Vagina (tissue), 2 donors: Measurements from ENCODE around the gene PGLYRP3. TPM values are rescaled to one million over a fixed set of nuclear protein-coding genes. Genes with fewer than 3 reads are reported as not detected.

ENCODE experiments used
- DNase-seq, 2 donors: peaks; one replicate each; pipeline ENCODE4 v3.0.0-alpha.2; 2017; ENCODE audit errors: extremely low spot score in 2 of 2
- H3K27ac ChIP-seq: fragments of 200-600 bp; sonication (generic); one replicate; pipeline ENCODE4 v1.5.1; 2019
- H3K27me3 ChIP-seq: fragments of 200-600 bp; sonication (generic); one replicate; pipeline ENCODE4 v1.5.1; 2019
- H3K36me3 ChIP-seq, 2 donors: fragments of 200-600 bp; sonication (generic); one replicate each; pipeline ENCODE4 v1.5.1; 2017 to 2019
- H3K4me1 ChIP-seq: fragments of 200-600 bp; sonication (generic); one replicate; pipeline ENCODE4 v1.5.1; 2019
- H3K4me3 ChIP-seq, 2 donors: fragments of 200-600 bp; sonication (generic); 1 replicate in 1 of 2; 2 replicates in 1 of 2; pipeline ENCODE4 v1.5.1; 2016 to 2019
- H3K9me3 ChIP-seq: fragments of 200-600 bp; sonication (generic); one replicate; pipeline ENCODE4 v1.5.1; 2019
- CTCF ChIP-seq, 3 experiments: fragments of 450-650 bp in 2 of 3; fragments of 200-600 bp in 1 of 3; sonication (generic) in 1 of 3; IDR thresholded peaks; one replicate each; pipeline ENCODE4 v1.5.1; 2017 to 2019; ENCODE audit warnings: antibody characterized with exemption in 3 of 3, mild to moderate bottlenecking in 2 of 3, moderate library complexity in 2 of 3
- POLR2A ChIP-seq, 2 donors: fragments of 450-650 bp; IDR thresholded peaks; one replicate each; pipeline ENCODE4 v1.6.1; 2017; ENCODE audit warnings: antibody characterized with exemption in 2 of 2, mild to moderate bottlenecking in 2 of 2, moderate library complexity in 2 of 2
- POLR2AphosphoS5 ChIP-seq, 2 donors: sonication (generic); formaldehyde crosslinking; IDR thresholded peaks; one replicate each; pipeline ENCODE4 v1.9.0; 2017; ENCODE audit warnings: antibody characterized with exemption in 2 of 2, mild to moderate bottlenecking in 2 of 2, low read depth in 1 of 2; ENCODE audit not compliant: insufficient read depth in 1 of 2
- intact Hi-C: fragments of 100-400 bp; cut with DNase I; formaldehyde crosslinking; loops from one replicate; pipeline ENCODE4 v1.15.1; 2023
- total RNA-seq: library from RNA; depleted of rRNA; stranded (reverse); fragments of >200 nt; gene quantifications from one replicate; pipeline ENCODE4 v1.2.3, GENCODE V29; 2016

Gene PGLYRP3
- total RNA-seq, 1 donor from 2014 or later: 28.7 TPM

- H3K4me1 ChIP-seq: no peaks in the 10 kb centered on the region
- intact Hi-C loops: no loop called here
- DNase-seq: peak in 1 of 2 donors; percentile 31
- H3K4me3 ChIP-seq: no peak overlapping the region
- no peak overlapping the region for H3K27ac ChIP-seq
- no peaks in the 10 kb centered on the region for H3K9me3 ChIP-seq
- H3K36me3 ChIP-seq: no peaks in the 10 kb centered on the region
- TF ChIP-seq CTCF (IDR thresholded peaks at IDR 0.05) (no peak), POLR2A (IDR thresholded peaks at IDR 0.05) (no peak), POLR2AphosphoS5 (IDR thresholded peaks at IDR 0.05; ENCODE audit: insufficient read depth in 1 of 2, low read depth in 1 of 2) (no peak)
- H3K27me3 ChIP-seq: no peaks in the 10 kb centered on the region
Observed at GRCh38 chr1:153344718-153345025, 31.9 kb upstream of the PGLYRP3 start.

GRCh38 chr1:153343811-153344717, 31.3 kb upstream of the PGLYRP3 start:
- H3K4me3 ChIP-seq: no peak overlapping the region
- H3K4me1 ChIP-seq: no peaks in the 10 kb centered on the region
- intact Hi-C loops: no loop called here
- no peaks in the 10 kb centered on the region for H3K27me3 ChIP-seq
- no peak overlapping the region for H3K27ac ChIP-seq
- TF ChIP-seq POLR2A (IDR thresholded peaks at IDR 0.05): no peak
- TF ChIP-seq CTCF (IDR thresholded peaks at IDR 0.05): no peak
- TF ChIP-seq POLR2AphosphoS5 (IDR thresholded peaks at IDR 0.05; ENCODE audit: insufficient read depth in 1 of 2, low read depth in 1 of 2): no peak
- H3K9me3 ChIP-seq: no peaks in the 10 kb centered on the region
- H3K36me3 ChIP-seq: no peaks in the 10 kb centered on the region
- peak; percentile 64 to 72 for DNase-seq

- Histone ChIP-seq H3K27me3 (no peaks in the 10 kb centered on the region), H3K27ac (no peak overlapping the region)
Observed at GRCh38 chr1:153343040-153343681, 30.4 kb upstream of the PGLYRP3 start.

GRCh38 chr1:153342178-153342577, 29.4 kb upstream of the PGLYRP3 start:
- Histone ChIP-seq H3K27me3 (no peaks in the 10 kb centered on the region), H3K27ac (no peak overlapping the region), H3K4me3 (no peak overlapping the region), H3K4me1 (no peaks in the 10 kb centered on the region), H3K36me3 (no peaks in the 10 kb centered on the region), H3K9me3 (no peaks in the 10 kb centered on the region)
- intact Hi-C loops: no loop called here
- no peak for TF ChIP-seq POLR2AphosphoS5 (IDR thresholded peaks at IDR 0.05; ENCODE audit: insufficient read depth in 1 of 2, low read depth in 1 of 2)
- no peak for TF ChIP-seq CTCF (IDR thresholded peaks at IDR 0.05)
- no peak for TF ChIP-seq POLR2A (IDR thresholded peaks at IDR 0.05)
- DNase-seq: peak in 1 of 2 donors; percentile 11

More at GRCh38 chr1:153343040-153343681, 30.4 kb upstream of the PGLYRP3 start:
- Histone ChIP-seq H3K4me3 (no peak overlapping the region), H3K9me3 (no peaks in the 10 kb centered on the region), H3K36me3 (no peaks in the 10 kb centered on the region), H3K4me1 (no peaks in the 10 kb centered on the region)
- intact Hi-C loops: no loop called here
- peak; percentile 43 to 49 for DNase-seq
- TF ChIP-seq POLR2A (IDR thresholded peaks at IDR 0.05) (no peak), CTCF (IDR thresholded peaks at IDR 0.05) (no peak), POLR2AphosphoS5 (IDR thresholded peaks at IDR 0.05; ENCODE audit: insufficient read depth in 1 of 2, low read depth in 1 of 2) (no peak)
